HepG2 (cell line): ENCODE results near the gene MIPEP. TPM values are rescaled to one million over a fixed set of nuclear protein-coding genes. Genes with fewer than 3 reads are reported as not detected.

Source experiments
- ATAC-seq: fragments of 200-7000 bp; cut with Tn5 transposase; 3 replicates; pipeline ENCODE4 v1.9.1; 2020; ENCODE audit warnings: mild to moderate bottlenecking, moderate library complexity
- BruUV-seq: library from RNA; stranded (reverse); fragments of 400-500 nt; replicated peaks from 2 replicates; lab custom pipeline; 2021; lab: Mats Ljungman, UMichigan
- CTCF ChIA-PET: fragments of 300-600 bp; formaldehyde crosslinking; extraction: SDS; loops from one replicate; lab custom pipeline; 2021; ENCODE audit warnings: low total read pairs, inconsistent platforms, low intra/inter-chr PET ratio; lab: Yijun Ruan, JAX
- POLR2A ChIA-PET: fragments of 350-600 bp; sonication (Branson Sonifier 250); formaldehyde crosslinking; loops from one replicate; lab custom pipeline; 2020; ENCODE audit warnings: antibody characterized with exemption, inconsistent platforms; lab: Yijun Ruan, JAX
- DNase-seq: peaks from one replicate; pipeline ENCODE4 v3.0.0-alpha.2; 2015; ENCODE audit warnings: low spot score
- FAIRE-seq: peaks from 3 replicates; lab custom pipeline; 2011; peaks lifted over from hg19 to GRCh38; lab: Jason Lieb, UNC
- H2AFZ ChIP-seq: one replicate; pipeline ENCODE4 v1.6.1; 2011; ENCODE audit warnings: low read length, inconsistent platforms
- H3K27ac ChIP-seq: fragments of 300-600 bp; 3 replicates; pipeline ENCODE4 v1.8.0; 2011; ENCODE audit warnings: mixed run types, mild to moderate bottlenecking, mixed read lengths, low read length, inconsistent platforms; ENCODE audit not compliant: insufficient read depth; ENCODE audit errors: extremely low read length
- H3K27me3 ChIP-seq, 2 experiments: fragments of 200-600 bp in 1 of 2; 2 replicates in 1 of 2; 3 replicates in 1 of 2; pipeline versions ENCODE4 v1.6.0 to v1.8.0; 2011; ENCODE audit warnings: low read length in 2 of 2, mild to moderate bottlenecking in 2 of 2, moderate library complexity in 2 of 2, inconsistent platforms in 1 of 2; ENCODE audit not compliant: insufficient read depth in 2 of 2, control insufficient read depth in 1 of 2
- H3K36me3 ChIP-seq, 2 experiments: fragments of 200-600 bp in 1 of 2; replicated peaks in 1 of 2; 2 replicates in 1 of 2; 3 replicates in 1 of 2; pipeline versions ENCODE4 v1.5.1 to v1.8.0; 2011; ENCODE audit warnings: low read length in 2 of 2, inconsistent platforms in 1 of 2; ENCODE audit not compliant: insufficient read depth in 2 of 2, control insufficient read depth in 1 of 2
- H3K4me1 ChIP-seq: 2 replicates; pipeline ENCODE4 v1.5.1; 2012; ENCODE audit warnings: low read length, inconsistent platforms; ENCODE audit not compliant: insufficient read depth
- H3K4me2 ChIP-seq: 2 replicates; pipeline ENCODE4 v1.6.0; 2011; ENCODE audit warnings: low read depth, low read length, inconsistent platforms
- H3K4me3 ChIP-seq, 3 experiments: fragments of 200-600 bp in 1 of 3; sonication (generic), shearing (Covaris generic) in 1 of 3; replicated peaks in 1 of 3; 2 replicates each; pipeline ENCODE4 v1.5.1; 2011 to 2016; ENCODE audit warnings: low read length in 3 of 3, inconsistent platforms in 2 of 3, low read depth in 2 of 3, mild to moderate bottlenecking in 2 of 3, control low read depth in 1 of 3, mixed read lengths in 1 of 3; ENCODE audit not compliant: insufficient read depth in 1 of 3
- H3K79me2 ChIP-seq: one replicate; pipeline ENCODE4 v1.6.1; 2011; ENCODE audit warnings: low read length, inconsistent platforms; ENCODE audit not compliant: insufficient read depth
- H3K9ac ChIP-seq: 2 replicates; pipeline ENCODE4 v1.6.0; 2011; ENCODE audit warnings: mild to moderate bottlenecking, low read depth, low read length, inconsistent platforms; ENCODE audit not compliant: insufficient read depth
- H3K9me3 ChIP-seq: 2 replicates; pipeline ENCODE4 v1.5.1; 2012; ENCODE audit warnings: mild to moderate bottlenecking, low read length
- H4K20me1 ChIP-seq: 2 replicates; pipeline ENCODE4 v1.6.0; 2011; ENCODE audit warnings: inconsistent platforms, mild to moderate bottlenecking, low read length, moderate library complexity; ENCODE audit not compliant: insufficient read depth
- GMEB2 ChIP-seq: IDR thresholded peaks from 2 replicates; pipeline ENCODE4 v1.6.1; 2016; ENCODE audit warnings: missing biosample characterization, missing genetic modification reagents, low read depth
- GZF1 ChIP-seq: sonication (generic); formaldehyde crosslinking; IDR thresholded peaks from 2 replicates; pipeline ENCODE4 v1.5.1; 2020; ENCODE audit warnings: mild to moderate bottlenecking, missing genetic modification reagents
- HDAC2 ChIP-seq: sonication (generic); formaldehyde crosslinking; IDR thresholded peaks from 2 replicates; pipeline ENCODE4 v1.4.0; 2020; ENCODE audit warnings: missing genetic modification reagents
- HNRNPUL1 ChIP-seq: fragments of 200-400 bp; formaldehyde crosslinking; IDR thresholded peaks from 2 replicates; pipeline ENCODE4 v1.6.1; 2017; ENCODE audit warnings: low read depth, mild to moderate bottlenecking, low read length, moderate library complexity
- SATB2 ChIP-seq: sonication (generic); formaldehyde crosslinking; IDR thresholded peaks from 2 replicates; pipeline ENCODE4 v1.5.0; 2020; ENCODE audit warnings: missing genetic modification reagents
- TEAD3 ChIP-seq: optimal IDR thresholded peaks from 2 replicates; pipeline ENCODE3; 2016; ENCODE audit warnings: borderline replicate concordance
- ZBTB20 ChIP-seq: sonication (generic); formaldehyde crosslinking; IDR thresholded peaks from 2 replicates; pipeline ENCODE4 v1.8.1; 2023; ENCODE audit warnings: missing genetic modification reagents, low read depth, mild to moderate bottlenecking, borderline replicate concordance
- ZNF12 ChIP-seq: sonication (generic); formaldehyde crosslinking; IDR thresholded peaks from 2 replicates; pipeline ENCODE4 v1.5.0; 2020; ENCODE audit warnings: missing genetic modification reagents
- ZNF326 ChIP-seq: sonication (generic); formaldehyde crosslinking; IDR thresholded peaks from 2 replicates; pipeline ENCODE4 v1.4.0; 2020; ENCODE audit warnings: missing genetic modification reagents, borderline replicate concordance
- WGBS: methylation state at CpG from one replicate; pipeline ENCODE4 v1.1.6; 2017; ENCODE audit warnings: low lambda C conversion rate; 5-methylcytosine and 5-hydroxymethylcytosine counted together
- in situ Hi-C: cut with HindIII; loops from 2 replicates; pipeline ENCODE4 v1.10.0; 2017; ENCODE audit warnings: low pct_unique_long_range_greater_than_20kb; ENCODE audit not compliant: extremely low pct_ligation_motif_present
- intact Hi-C: fragments of 100-400 bp; cut with micrococcal nuclease; formaldehyde crosslinking; loops from one replicate; pipeline ENCODE4 v1.10.0; 2022; ENCODE audit not compliant: unreplicated experiment
- polyA plus RNA-seq, 8 experiments: library from polyadenylated mRNA; depleted of rRNA in 3 of 8; stranded (reverse) in 7 of 8; unstranded in 1 of 8; fragments of >200 nt; fragmentation: Illumina TruSeq in 4 of 8; extraction: Trizol in 4 of 8; gene quantifications; 2 replicates each; pipeline versions ENCODE4 v1.2.1 to v1.2.3, GENCODE V29; 2011 to 2016; ENCODE audit warnings: low read depth in 4 of 8, missing spikeins in 1 of 8, mixed read lengths in 1 of 8; ENCODE audit not compliant: insufficient read depth in 1 of 8
- total RNA-seq, 5 experiments: library from RNA; depleted of rRNA; stranded (reverse); fragments of >200 nt; fragmentation: Illumina TruSeq; extraction: Trizol; gene quantifications; 2 replicates each; pipeline ENCODE4 v1.2.3, GENCODE V29; 2016; ENCODE audit warnings: low read depth in 1 of 5

MIPEP gene
- total and polyA plus RNA-seq, 2 of the 13 experiments (the other 11 are each of a cell fraction or from before 2014, with no cell fraction given), result 9.3 to 24.1 TPM

GRCh38 chr13:23858546-23858945 lies 30.7 kb downstream of the MIPEP start:
- no peaks in the 10 kb centered on the region for H3K27me3 ChIP-seq
- no peak for FAIRE-seq
- H3K9me3 ChIP-seq, result no peaks in the 10 kb centered on the region
- H3K4me1 ChIP-seq, result peaks cover 19% of the 10 kb centered on the region
- no peak overlapping the region for H3K4me2 ChIP-seq
- H3K36me3 ChIP-seq, result peaks cover 0 to 4% of the 10 kb centered on the region in 2 experiments; a peak in 2 of 5 replicates
- no peak overlapping the region for H3K4me3 ChIP-seq
- DNase-seq, result no peak
- ChIA-PET POLR2A (no interaction called here), CTCF (no interaction called here)
- H3K79me2 ChIP-seq, result no peaks in the 10 kb centered on the region
- in situ Hi-C loops, result no loop called here
- no peak overlapping the region for H2AFZ ChIP-seq
- no peak overlapping the region for H3K9ac ChIP-seq
- intact Hi-C loops, result no loop called here
- no TSS peak for BruUV-seq
- WGBS, result 86% methylated on average over 5 of the region's 5 CpGs
- H3K27ac ChIP-seq, result no peak overlapping the region
- H4K20me1 ChIP-seq, result no peaks in the 10 kb centered on the region
- ATAC-seq, result no peak
- TF ChIP-seq TEAD3, result no peak
- no peak for TF ChIP-seq HNRNPUL1
- no peak for TF ChIP-seq GMEB2
- TF ChIP-seq GZF1 (CRISPR knock-in tag), result no peak
- TF ChIP-seq ZBTB20, result no peak
- no peak for TF ChIP-seq HDAC2
- no peak for TF ChIP-seq ZNF12 (CRISPR knock-in tag)
- TF ChIP-seq ZNF326 (CRISPR knock-in tag), result no peak
- TF ChIP-seq SATB2 (CRISPR knock-in tag), result no peak
